Pericardium fibroblast (primary cell): Measurements from ENCODE around the gene DCAF8L2. TPM values are rescaled to one million over a fixed set of nuclear protein-coding genes. Genes with fewer than 3 reads are reported as not detected.

Source experiments
- total RNA-seq: library from RNA; depleted of rRNA; stranded (reverse); fragments of >200 nt; gene quantifications from 2 replicates; pipeline ENCODE4 v1.2.3, GENCODE V29; 2015

Gene DCAF8L2
- not detected in 2 replicates for total RNA-seq

GRCh38 chrX:27590044-27590443, at the start of gene DCAF8L2:
Gene DCAF8L2 (plus strand): TSS chrX:27590344. CDS start chrX:27746896, 156,552 bp downstream.

Other genes with a start within 250 kb of the DCAF8L2 start
- not detected in 2 replicates for gene PPP4R3C, start 127.0 kb upstream of the DCAF8L2 start, total RNA-seq
- not detected in 2 replicates for gene MAGEB10, start 217.6 kb downstream of the DCAF8L2 start, total RNA-seq